ENCODE results near the gene TXNL4A. TPM values are rescaled to one million over a fixed set of nuclear protein-coding genes. Genes with fewer than 3 reads are reported as not detected.

The TXNL4A gene
- total RNA-seq, 1 experiment from 2014 or later, result 178 TPM

DNA sequence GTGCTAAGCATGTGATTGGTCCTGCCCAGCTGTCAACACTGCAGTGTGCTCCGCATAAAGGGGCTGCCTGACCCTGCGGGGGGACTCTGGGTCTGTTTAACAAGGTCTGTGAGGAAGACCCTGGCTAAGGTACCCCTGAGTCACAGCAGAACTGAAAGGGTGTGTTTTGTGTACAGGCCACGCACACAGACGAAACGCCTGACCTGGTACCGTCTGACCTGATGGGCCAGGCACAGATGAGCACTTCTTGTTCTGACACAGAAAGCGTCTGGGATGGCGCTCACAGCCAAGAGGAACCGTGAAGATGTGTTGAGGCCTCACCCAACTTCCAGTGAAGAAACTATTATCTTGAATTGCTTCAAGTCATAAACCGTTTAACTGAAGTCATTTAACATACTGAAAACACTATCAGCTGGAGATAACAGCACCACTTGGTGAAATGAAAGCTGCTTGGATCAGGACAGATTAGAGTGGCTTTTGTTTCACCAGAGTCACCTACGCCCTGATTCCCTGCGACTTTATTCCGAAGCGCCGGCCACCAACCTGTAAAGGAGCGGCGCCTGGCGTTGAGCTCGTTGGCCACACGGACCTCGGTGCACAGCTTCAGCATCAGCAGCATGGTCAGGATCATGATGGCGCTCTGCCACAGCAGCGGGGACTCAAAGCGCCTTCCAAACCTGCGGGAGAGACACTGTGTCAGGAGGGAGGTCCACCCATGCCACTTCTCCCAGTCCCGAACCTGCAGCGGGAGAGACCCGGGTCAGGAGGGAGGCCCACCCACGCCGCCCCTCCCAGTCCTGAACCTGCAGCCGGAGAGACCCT is 45.4 kb downstream of the TXNL4A start:
- CTCF ChIA-PET, result no interaction called here
- Histone ChIP-seq H3K36me3 (ENCODE audit: control insufficient read depth in 1 of 2, insufficient read depth in 2 of 2, low read length in 2 of 2) (peaks cover 13 to 24% of the 10 kb centered on the region in 2 experiments; a peak in 3 of 4 replicates), H4K20me1 (ENCODE audit: insufficient read depth) (no peaks in the 10 kb centered on the region), H3K4me3 (replicated peaks in 1 of 2; ENCODE audit: low read depth in 1 of 2, low read length in 2 of 2) (no peak overlapping the region), H3K9me2 (ENCODE audit: insufficient read depth) (no peaks in the 10 kb centered on the region), H3K79me2 (ENCODE audit: insufficient read depth, low read length) (peaks cover 88% of the 10 kb centered on the region), H3K9ac (ENCODE audit: low read length) (no peak overlapping the region), H3K4me2 (ENCODE audit: low read length) (no peak overlapping the region), H3K27ac (ENCODE audit: low read depth, low read length) (no peak overlapping the region), H3K4me1 (ENCODE audit: control insufficient read depth in 1 of 2, insufficient read depth in 2 of 2, low read length in 2 of 2) (no peaks in the 10 kb centered on the region), H3K9me3 (ENCODE audit: control insufficient read depth in 1 of 2, insufficient read depth in 1 of 2, low read depth in 1 of 2, low read length in 2 of 2) (no peaks in the 10 kb centered on the region), H3K27me3 (ENCODE audit: insufficient read depth, low read length) (no peaks in the 10 kb centered on the region), H2AFZ (ENCODE audit: low read depth, low read length, poor library complexity, severe bottlenecking) (no peak overlapping the region)
- BruUV-seq (replicated peaks), result no TSS peak
- ATAC-seq (no peak), DNase-seq (ENCODE audit: low read depth, low spot score) (no peak)
- intact Hi-C loops (cut with micrococcal nuclease), result no loop called here
- TF ChIP-seq SP1 (IDR thresholded peaks at IDR 0.05; ENCODE audit: low read depth), result no peak
- no peak for TF ChIP-seq ATF3 (IDR thresholded peaks at IDR 0.05)
- TF ChIP-seq SRF (IDR thresholded peaks at IDR 0.05; ENCODE audit: low read depth), result no peak
- TF ChIP-seq, protein P1, sequence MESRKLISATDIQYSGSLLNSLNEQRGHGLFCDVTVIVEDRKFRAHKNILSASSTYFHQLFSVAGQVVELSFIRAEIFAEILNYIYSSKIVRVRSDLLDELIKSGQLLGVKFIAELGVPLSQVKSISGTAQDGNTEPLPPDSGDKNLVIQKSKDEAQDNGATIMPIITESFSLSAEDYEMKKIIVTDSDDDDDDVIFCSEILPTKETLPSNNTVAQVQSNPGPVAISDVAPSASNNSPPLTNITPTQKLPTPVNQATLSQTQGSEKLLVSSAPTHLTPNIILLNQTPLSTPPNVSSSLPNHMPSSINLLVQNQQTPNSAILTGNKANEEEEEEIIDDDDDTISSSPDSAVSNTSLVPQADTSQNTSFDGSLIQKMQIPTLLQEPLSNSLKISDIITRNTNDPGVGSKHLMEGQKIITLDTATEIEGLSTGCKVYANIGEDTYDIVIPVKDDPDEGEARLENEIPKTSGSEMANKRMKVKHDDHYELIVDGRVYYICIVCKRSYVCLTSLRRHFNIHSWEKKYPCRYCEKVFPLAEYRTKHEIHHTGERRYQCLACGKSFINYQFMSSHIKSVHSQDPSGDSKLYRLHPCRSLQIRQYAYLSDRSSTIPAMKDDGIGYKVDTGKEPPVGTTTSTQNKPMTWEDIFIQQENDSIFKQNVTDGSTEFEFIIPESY (IDR thresholded peaks at IDR 0.05; ENCODE audit: extremely low read depth, insufficient replicate concordance, low read length), result no peak
- TF ChIP-seq ELF1 (IDR thresholded peaks at IDR 0.05; ENCODE audit: borderline replicate concordance, low read depth), result no peak
- TF ChIP-seq ZFX (IDR thresholded peaks at IDR 0.05), result no peak
- no peak for TF ChIP-seq RAD21 (IDR thresholded peaks at IDR 0.05; ENCODE audit: low read depth)
- no peak for TF ChIP-seq YY1 (IDR thresholded peaks at IDR 0.05; ENCODE audit: extremely low read depth, insufficient replicate concordance, low read depth, low read length)
- no peak for TF ChIP-seq MAX (IDR thresholded peaks at IDR 0.05)
- RAD21 ChIA-PET (ENCODE audit: low non-redundant PET in 1 of 2, low total read pairs in 2 of 2, uncharacterized antibody in 2 of 2, unreplicated experiment in 2 of 2), result no interaction called here
- POLR2A ChIA-PET, result no interaction called here
